Subcutaneous abdominal adipose tissue (tissue), 5 donors: Measurements from ENCODE around the gene TBC1D8.

Experiments
- H3K27ac ChIP-seq: one replicate; pipeline ENCODE4 v1.7.0; 2013; ENCODE audit warnings: low read depth, mild to moderate bottlenecking, inconsistent platforms, low read length, moderate library complexity
- H3K27me3 ChIP-seq, 5 donors: one replicate each; pipeline ENCODE4 v1.7.0; 2013; ENCODE audit warnings: low read length in 5 of 5, inconsistent platforms in 1 of 5; ENCODE audit not compliant: control insufficient read depth in 5 of 5, insufficient read depth in 4 of 5
- H3K36me3 ChIP-seq, 5 donors: one replicate each; pipeline ENCODE4 v1.7.0; 2013; ENCODE audit warnings: low read length in 5 of 5; ENCODE audit not compliant: control insufficient read depth in 5 of 5, insufficient read depth in 5 of 5
- H3K4me1 ChIP-seq, 5 donors: one replicate each; pipeline ENCODE4 v1.7.0; 2013; ENCODE audit warnings: low read length in 5 of 5, mild to moderate bottlenecking in 3 of 5, moderate library complexity in 1 of 5; ENCODE audit not compliant: control insufficient read depth in 5 of 5, insufficient read depth in 5 of 5
- H3K4me3 ChIP-seq, 5 donors: one replicate each; pipeline ENCODE4 v1.7.0; 2013; ENCODE audit warnings: low read length in 5 of 5, low read depth in 1 of 5
- H3K9ac ChIP-seq, 5 donors: one replicate each; pipeline ENCODE4 v1.7.0; 2013; ENCODE audit warnings: low read length in 5 of 5, mild to moderate bottlenecking in 4 of 5, moderate library complexity in 3 of 5
- H3K9me3 ChIP-seq, 5 donors: one replicate each; pipeline ENCODE4 v1.7.0; 2013; ENCODE audit warnings: low read length in 5 of 5; ENCODE audit not compliant: control insufficient read depth in 5 of 5
- donor health status: healthy.
- donor health status: healthy.
- donor health status: healthy.
- donor health status: healthy.
- donor health status: healthy.

Gene TBC1D8

DNA sequence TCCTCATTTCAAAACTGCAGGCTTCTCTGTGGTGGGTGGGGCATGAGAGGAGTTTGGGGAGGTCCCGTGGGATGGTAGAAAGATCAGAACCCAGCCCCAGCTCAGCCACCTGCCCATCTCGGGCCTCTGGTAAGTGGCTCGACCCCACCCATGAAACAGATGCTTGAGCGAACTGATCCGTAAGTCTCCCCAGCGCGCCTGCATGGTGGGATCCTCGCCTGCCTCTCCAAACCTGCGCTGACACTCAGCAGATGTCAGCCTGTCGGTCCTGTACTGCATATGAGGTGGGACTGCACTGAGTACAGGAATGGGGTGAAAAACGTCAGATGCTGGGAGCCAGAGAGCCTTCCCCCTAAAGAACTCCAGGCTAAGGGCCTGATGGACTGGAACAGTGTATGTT lies 165.0 kb downstream of the TBC1D8 start:
- H3K9ac ChIP-seq, result no peak overlapping the region
- no peak overlapping the region for H3K27ac ChIP-seq
- H3K27me3 ChIP-seq, result no peaks in the 10 kb centered on the region
- H3K36me3 ChIP-seq, result peaks cover 0 to 8% (median 6%) of the 10 kb centered on the region in 5 donors
- H3K4me1 ChIP-seq, result peaks cover 0 to under 1% (median 0%) of the 10 kb centered on the region in 5 donors
- no peaks in the 10 kb centered on the region for H3K9me3 ChIP-seq
- H3K4me3 ChIP-seq, result no peak overlapping the region

DNA sequence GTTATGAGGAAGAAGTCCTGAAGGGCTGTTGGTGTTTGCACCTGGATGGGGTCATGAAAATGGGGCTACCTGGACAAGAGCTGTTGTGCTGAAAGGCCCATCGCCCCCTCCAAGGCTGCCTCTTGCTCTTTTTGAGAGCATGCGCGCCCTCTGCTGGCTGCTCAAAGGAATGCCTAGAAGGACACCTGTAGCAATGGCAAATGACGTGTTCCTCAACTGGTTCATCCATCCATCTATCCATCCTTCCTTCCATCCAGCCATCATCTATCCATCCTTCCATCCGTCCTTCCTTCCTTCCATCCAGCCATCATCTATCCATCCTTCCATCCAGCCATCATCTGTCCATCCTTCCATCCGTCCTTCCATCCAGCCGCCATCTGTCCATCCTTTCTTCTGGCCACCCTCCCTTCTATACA lies 166.3 kb downstream of the TBC1D8 start:
- Histone ChIP-seq H3K27me3 (no peaks in the 10 kb centered on the region), H3K9ac (no peak overlapping the region), H3K4me1 (peaks cover 0 to 5% (median 0%) of the 10 kb centered on the region in 5 donors), H3K36me3 (peaks cover 0 to 6% (median 4%) of the 10 kb centered on the region in 5 donors), H3K9me3 (no peaks in the 10 kb centered on the region), H3K4me3 (no peak overlapping the region), H3K27ac (no peak overlapping the region)

DNA sequence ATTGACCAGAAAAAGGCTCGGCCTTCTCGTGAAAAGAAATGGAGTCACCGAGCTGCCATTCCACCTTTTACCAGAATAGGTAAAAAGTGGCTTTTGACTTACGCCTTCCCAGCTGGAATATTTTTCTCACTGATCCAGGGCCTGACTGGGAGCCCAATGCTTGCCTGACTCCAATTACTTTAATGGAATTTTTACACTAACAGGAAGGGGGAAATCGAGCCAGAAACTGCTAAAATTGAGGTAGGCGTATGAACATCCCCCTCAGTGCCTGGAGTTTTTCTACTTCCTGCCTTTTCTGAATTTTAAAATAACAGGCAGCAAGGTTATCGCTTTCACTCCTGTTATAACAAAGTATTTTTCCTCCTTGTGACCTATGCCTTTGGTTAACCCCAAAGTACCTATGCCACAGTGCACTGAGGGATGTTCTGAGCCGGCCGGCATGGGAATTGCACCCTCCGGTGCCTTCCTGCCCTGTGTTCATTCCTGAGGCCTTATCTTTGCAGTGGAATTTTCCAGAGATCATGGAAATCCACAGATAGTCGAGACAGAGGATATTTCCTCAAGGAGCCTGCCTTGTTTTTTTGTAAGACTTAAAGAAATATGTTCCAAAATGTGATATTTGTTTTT lies 167.4 kb downstream of the TBC1D8 start:
- peaks cover 0 to 6% (median 4%) of the 10 kb centered on the region in 5 donors for H3K36me3 ChIP-seq
- no peak overlapping the region for H3K4me3 ChIP-seq
- no peaks in the 10 kb centered on the region for H3K9me3 ChIP-seq
- H3K27ac ChIP-seq, result no peak overlapping the region
- no peaks in the 10 kb centered on the region for H3K27me3 ChIP-seq
- H3K9ac ChIP-seq, result peak overlapping the region in 1 of 5 donors; percentile 19
- peaks cover 0 to 5% (median 0%) of the 10 kb centered on the region in 5 donors for H3K4me1 ChIP-seq

DNA sequence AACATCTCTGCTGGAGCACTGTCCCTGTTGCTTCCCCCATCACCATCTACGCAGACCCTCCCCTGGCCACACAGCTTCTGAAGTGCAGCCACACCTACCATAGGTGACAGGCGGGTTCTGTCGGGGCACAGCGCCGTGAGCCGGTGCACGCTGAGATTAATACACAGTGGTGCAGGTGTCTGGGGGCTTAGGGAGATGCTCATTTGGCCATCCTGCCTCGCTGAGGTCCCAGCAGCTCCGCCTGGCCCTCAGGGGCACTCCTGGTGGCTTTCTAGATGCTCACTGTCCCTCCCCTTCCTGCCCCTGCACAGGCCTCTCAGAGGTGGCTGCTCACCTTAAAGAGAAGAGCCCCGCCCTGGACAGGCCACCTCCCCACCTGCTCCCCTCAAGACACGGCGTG lies 168.0 kb downstream of the TBC1D8 start:
- Histone ChIP-seq H3K9me3 (no peaks in the 10 kb centered on the region), H3K36me3 (peaks cover 0 to 5% (median 4%) of the 10 kb centered on the region in 5 donors), H3K27ac (no peak overlapping the region), H3K4me1 (peaks cover 0 to 5% (median 0%) of the 10 kb centered on the region in 5 donors), H3K9ac (no peak overlapping the region), H3K27me3 (no peaks in the 10 kb centered on the region), H3K4me3 (no peak overlapping the region)

DNA sequence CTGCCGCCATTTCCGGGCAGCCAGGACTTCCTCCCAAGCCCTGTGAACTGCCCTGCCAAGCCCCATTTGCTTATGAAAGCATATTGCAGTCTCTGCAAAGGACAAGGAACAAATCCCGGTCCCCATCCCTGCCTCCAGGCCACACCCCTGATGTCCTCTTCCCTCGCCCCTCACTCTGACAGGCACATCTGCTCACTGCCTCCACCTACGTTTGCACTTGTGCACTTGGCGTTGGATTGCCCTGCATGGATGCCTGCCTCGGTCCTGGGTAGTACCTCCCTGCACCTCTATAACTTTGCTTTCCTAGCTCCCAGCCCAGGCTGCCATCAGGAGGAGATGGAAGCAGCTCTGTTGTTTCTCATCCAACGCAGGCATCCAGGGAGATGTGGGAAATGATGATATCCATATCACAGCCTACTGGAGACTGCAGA lies 168.7 kb downstream of the TBC1D8 start:
- Histone ChIP-seq H3K4me1 (peaks cover 0 to 5% (median 0%) of the 10 kb centered on the region in 5 donors), H3K27ac (no peak overlapping the region), H3K4me3 (no peak overlapping the region), H3K27me3 (no peaks in the 10 kb centered on the region), H3K36me3 (peaks cover 0 to 7% (median 3%) of the 10 kb centered on the region in 5 donors), H3K9me3 (no peaks in the 10 kb centered on the region), H3K9ac (no peak overlapping the region)

DNA sequence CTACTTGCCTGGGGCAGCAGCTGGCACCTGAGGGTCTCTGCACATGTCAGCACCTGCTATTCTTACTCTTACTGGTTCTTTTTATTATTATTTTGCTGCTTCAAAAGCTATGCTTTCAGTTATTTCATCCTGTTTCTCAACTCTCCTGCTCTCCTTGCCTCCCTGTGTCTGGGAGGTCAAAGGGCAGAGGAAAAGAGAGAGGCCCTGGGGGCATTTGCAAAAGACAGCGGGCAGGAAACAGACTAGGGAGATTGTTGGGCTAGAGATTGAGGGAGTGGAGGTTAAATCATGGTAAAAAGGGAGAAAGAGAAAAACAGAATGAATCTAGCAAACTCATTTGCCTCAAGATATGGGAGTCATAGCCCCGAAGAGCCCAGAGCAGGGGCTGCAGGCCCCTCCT lies 170.2 kb downstream of the TBC1D8 start:
- H3K27ac ChIP-seq, result no peak overlapping the region
- peaks cover 0 to 5% (median 0%) of the 10 kb centered on the region in 5 donors for H3K4me1 ChIP-seq
- no peaks in the 10 kb centered on the region for H3K27me3 ChIP-seq
- peaks cover 0 to 10% (median 5%) of the 10 kb centered on the region in 5 donors for H3K36me3 ChIP-seq
- no peaks in the 10 kb centered on the region for H3K9me3 ChIP-seq
- H3K9ac ChIP-seq, result no peak overlapping the region
- H3K4me3 ChIP-seq, result no peak overlapping the region

DNA sequence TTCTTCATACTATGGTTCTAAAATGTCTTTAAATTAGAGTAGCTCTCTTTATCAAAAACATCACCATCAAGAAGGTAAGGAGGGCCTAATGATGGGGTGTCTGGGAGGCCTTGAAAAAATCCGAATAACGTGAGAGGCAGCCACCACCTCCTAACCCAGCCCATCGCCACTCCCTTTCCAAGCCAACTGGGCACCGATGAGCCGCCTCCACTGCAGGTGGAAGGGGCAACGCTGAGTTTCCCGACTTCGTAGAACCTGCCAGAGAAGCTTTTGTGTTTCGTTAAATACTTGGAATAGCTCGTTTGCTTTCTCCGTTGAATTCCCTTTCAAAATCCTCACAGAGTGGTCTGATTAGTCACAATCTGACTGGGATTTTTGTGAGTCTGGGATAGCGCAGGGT lies 171.1 kb downstream of the TBC1D8 start:
- no peak overlapping the region for H3K4me3 ChIP-seq
- no peak overlapping the region for H3K9ac ChIP-seq
- H3K36me3 ChIP-seq, result peaks cover 0 to 15% (median 5%) of the 10 kb centered on the region in 5 donors
- no peaks in the 10 kb centered on the region for H3K9me3 ChIP-seq
- H3K27ac ChIP-seq, result no peak overlapping the region
- H3K4me1 ChIP-seq, result peaks cover 0 to 5% (median 0%) of the 10 kb centered on the region in 5 donors
- H3K27me3 ChIP-seq, result no peaks in the 10 kb centered on the region

DNA sequence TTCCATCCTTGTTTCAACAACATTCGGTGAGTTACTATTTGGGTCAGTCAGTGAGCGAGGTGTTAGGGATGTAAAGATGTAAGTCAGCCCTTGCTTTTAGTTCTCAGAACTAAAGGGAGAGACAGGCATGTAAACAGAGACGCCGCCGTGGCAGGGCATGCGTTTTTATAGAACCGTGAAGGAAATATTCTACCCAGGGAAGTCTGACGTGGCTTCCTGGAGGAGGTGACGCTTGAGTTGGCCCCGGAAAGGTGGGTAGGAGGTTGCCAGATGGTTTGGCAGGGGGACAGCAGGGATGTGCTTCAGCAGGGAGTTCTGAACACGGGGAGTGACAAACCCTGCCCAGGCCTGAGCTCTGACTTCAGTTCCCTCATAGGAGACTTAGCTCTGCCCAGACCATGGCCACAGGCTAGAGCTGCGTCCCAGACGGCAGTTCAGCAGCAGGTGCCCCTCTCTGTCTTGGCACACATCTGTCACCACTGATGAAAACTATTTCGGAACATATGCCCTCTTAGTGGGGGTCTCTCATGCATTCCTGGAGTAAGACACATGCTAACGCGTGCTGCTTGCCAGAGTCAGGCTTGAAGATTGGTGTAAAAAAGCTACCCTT lies 172.5 kb downstream of the TBC1D8 start:
- Histone ChIP-seq H3K4me1 (peaks cover 0 to 5% (median 0%) of the 10 kb centered on the region in 5 donors), H3K27ac (no peak overlapping the region), H3K9me3 (no peaks in the 10 kb centered on the region), H3K27me3 (no peaks in the 10 kb centered on the region), H3K36me3 (peaks cover 0 to 17% (median 5%) of the 10 kb centered on the region in 5 donors), H3K4me3 (no peak overlapping the region), H3K9ac (no peak overlapping the region)

DNA sequence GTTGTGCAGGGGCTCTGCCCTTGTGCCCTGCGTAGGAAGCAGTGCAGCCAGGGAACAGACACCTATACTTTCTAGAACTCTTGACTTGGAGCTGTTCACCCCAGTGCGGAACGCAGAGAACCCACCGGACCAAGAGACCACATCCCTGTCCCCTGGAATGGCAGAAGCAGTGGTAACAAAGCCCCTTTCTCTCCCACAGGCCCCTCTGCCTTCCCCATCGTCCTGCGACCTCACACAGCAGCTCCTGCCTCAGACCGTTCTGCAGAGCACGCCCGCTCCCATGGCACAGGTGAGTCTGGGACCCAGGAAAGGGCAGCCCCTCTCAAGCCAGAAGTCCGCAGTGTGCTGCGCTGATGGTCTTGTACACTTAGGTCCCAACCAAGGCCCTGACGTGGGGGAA lies 173.7 kb downstream of the TBC1D8 start:
- no peak overlapping the region for H3K9ac ChIP-seq
- no peaks in the 10 kb centered on the region for H3K27me3 ChIP-seq
- no peak overlapping the region for H3K4me3 ChIP-seq
- H3K4me1 ChIP-seq, result peaks cover 0 to 5% (median 0%) of the 10 kb centered on the region in 5 donors
- H3K9me3 ChIP-seq, result no peaks in the 10 kb centered on the region
- peaks cover 0 to 18% (median 4%) of the 10 kb centered on the region in 5 donors for H3K36me3 ChIP-seq
- no peak overlapping the region for H3K27ac ChIP-seq

DNA sequence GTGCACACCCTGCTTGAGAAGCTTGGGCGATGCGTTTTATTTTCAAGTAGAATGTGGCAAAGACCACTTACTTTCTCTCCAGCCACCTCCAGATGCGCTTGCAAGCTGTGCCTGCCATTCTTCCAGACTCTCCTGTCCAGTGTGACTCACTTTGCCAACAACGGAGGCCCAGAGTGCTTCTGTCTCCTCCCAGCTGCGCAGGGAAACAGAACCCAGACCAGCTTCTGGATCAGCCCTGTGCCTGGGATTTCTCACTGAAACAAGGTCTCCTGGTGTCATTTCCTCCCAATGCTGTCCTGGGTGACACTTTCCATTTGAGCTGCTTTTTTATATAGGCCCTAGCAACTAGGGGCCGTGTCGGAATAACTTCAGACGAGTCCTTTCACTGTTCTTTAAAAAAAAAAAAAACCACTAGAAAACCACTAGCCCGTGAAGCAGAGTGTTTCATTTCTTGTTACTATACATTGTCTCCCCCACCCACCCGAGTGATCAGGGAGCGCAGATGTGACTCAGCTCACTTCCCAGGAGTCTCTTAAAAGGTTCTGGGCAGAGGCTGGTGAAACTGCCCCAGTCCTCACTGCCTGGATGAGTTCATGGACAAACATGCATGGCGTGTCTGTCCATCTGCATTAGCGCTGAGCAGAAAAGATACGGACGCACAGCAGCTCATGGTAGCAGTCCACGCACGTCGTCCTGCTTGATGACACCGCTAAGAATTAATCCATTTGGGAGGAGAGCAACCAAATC lies 174.4 kb downstream of the TBC1D8 start:
- Histone ChIP-seq H3K36me3 (peaks cover 0 to 16% (median 0%) of the 10 kb centered on the region in 5 donors), H3K27me3 (peaks cover 0 to 2% (median 0%) of the 10 kb centered on the region in 5 donors), H3K9me3 (no peaks in the 10 kb centered on the region), H3K4me3 (no peak overlapping the region), H3K4me1 (peaks cover 0 to 5% (median 0%) of the 10 kb centered on the region in 5 donors), H3K27ac (no peak overlapping the region), H3K9ac (no peak overlapping the region)
